Vagina (tissue), 2 donors: ENCODE results near the gene PCDHGA10.

Source experiments
- CTCF ChIP-seq, 3 experiments: fragments of 450-650 bp in 2 of 3; fragments of 200-600 bp in 1 of 3; sonication (generic) in 1 of 3; IDR thresholded peaks; one replicate each; pipeline ENCODE4 v1.5.1; 2017 to 2019; ENCODE audit warnings: antibody characterized with exemption in 3 of 3, mild to moderate bottlenecking in 2 of 3, moderate library complexity in 2 of 3
- POLR2AphosphoS5 ChIP-seq, 2 donors: sonication (generic); formaldehyde crosslinking; IDR thresholded peaks; one replicate each; pipeline ENCODE4 v1.9.0; 2017; ENCODE audit warnings: antibody characterized with exemption in 2 of 2, mild to moderate bottlenecking in 2 of 2, low read depth in 1 of 2; ENCODE audit not compliant: insufficient read depth in 1 of 2

DNA sequence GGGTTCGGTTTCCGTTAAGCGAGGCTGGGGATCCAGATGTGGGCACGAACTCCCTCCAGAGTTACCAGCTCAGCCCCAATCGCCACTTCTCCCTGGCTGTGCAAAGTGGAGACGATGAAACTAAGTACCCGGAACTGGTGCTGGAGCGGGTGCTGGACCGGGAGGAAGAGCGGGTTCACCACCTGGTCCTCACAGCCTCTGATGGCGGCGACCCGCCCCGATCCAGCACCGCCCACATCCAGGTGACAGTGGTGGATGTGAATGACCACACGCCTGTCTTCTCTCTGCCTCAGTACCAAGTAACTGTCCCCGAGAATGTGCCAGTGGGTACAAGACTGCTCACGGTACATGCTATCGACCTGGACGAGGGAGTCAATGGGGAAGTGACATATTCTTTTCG lies 29.4 kb upstream of the PCDHGA10 start:
- no peak for TF ChIP-seq CTCF (IDR thresholded peaks at IDR 0.05)
- TF ChIP-seq POLR2AphosphoS5 (IDR thresholded peaks at IDR 0.05; ENCODE audit: insufficient read depth in 1 of 2, low read depth in 1 of 2) = no peak
